Activated CD8-positive, alpha-beta memory T cell treated with anti-CD3 and anti-CD28 coated beads, Interleukin-2, amount 50 U/mL, for 4 hours (primary cell): ENCODE results near the gene OFD1.
A peak's percentile ranks its signal among the peaks of the same experiment; 100 is the strongest.
"Not testable (repeated sequence)": the region's sequence is repeated elsewhere in the genome, so short reads cannot be mapped to it uniquely, and the experiment has no call there.

Source experiments
- DNase-seq: peaks from one replicate; pipeline ENCODE4 v3.0.0-alpha.2; 2020

Gene OFD1

GRCh38 chrX:13702111-13702789 lies 32.3 kb upstream of the OFD1 start:
- DNase-seq = no peak

DNA sequence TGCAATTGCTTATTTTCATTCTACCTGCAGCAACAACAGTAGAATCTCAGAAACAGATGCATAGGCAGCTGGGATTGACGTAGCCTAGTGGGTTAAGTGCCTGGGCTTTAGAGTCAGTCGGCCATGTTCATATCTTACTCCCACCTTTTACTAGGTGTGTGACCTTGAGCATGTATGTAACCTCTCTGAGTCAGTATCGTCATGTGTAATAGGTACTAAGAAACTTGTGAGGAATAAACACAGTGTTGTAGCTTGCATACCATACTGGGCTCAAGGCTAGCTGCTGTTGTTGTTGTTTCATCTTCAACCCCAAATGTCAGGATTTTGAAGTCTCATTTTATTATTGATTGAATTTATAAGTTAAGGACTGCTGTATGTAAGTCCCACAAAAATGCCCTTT lies 31.4 kb upstream of the OFD1 start:
- no peak for DNase-seq

- DNase-seq = no peak
Measured at GRCh38 chrX:13703589-13703988, 31.0 kb upstream of the OFD1 start.

DNA sequence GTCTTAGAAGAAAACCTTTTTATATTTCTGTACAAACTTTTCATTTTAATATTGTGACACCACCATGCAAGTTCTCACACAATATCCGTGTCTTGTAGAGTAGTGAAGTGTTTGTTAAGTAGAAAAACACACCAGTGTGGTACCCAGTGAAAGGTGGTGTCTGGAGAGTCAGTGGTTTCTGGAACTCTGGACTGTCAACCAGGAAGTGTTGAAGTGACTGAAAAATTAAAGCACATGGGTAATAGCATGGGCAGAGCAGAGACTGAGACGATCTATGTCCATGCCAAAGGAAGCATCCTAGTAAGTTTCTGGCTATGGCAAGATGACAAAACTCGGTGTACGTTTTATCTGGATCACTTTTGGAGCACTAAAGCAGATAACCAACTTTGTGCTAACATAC lies 23.4 kb upstream of the OFD1 start:
- no peak for DNase-seq

DNA sequence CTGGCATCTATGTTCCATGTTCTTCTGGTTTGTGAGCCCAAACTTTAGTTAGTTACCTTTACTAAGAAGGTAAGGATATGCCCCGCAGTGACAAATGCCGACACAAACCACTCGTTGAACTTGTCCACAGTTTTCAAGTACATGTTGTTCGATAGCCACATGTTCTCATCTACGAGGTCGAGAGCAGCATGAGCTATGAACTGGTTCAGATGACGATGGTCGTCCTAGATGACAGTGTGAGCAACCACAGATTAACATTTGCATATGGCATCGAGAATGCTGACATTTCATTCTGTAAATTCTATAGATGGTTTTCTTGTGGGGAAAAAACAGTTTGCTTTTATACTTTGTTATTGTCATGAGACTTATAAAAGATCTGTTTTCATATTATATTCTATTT lies 18.1 kb upstream of the OFD1 start:
- DNase-seq = no peak

DNA sequence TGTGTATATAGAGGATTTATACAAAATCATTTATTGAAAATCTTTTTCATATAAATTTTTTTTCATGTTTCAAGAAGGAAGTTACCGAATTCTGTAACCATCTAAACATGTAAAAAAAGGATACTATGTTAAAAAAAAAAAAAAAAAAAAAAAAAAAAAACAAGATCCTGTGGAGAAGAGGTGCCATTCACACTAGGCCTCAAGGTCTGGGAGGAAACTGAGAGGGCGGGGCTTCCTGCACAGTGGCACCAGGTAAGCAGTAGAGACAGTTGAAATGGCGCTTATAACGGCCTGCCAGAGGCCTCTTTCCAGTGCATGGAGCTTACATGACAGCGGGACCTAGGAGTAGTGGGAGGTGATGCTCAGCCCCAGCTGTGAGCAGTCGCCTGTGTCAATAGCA lies 17.6 kb upstream of the OFD1 start:
- peak; percentile 26 for DNase-seq

- no peak for DNase-seq
Measured at GRCh38 chrX:13717700-13718472, 16.7 kb upstream of the OFD1 start.

DNA sequence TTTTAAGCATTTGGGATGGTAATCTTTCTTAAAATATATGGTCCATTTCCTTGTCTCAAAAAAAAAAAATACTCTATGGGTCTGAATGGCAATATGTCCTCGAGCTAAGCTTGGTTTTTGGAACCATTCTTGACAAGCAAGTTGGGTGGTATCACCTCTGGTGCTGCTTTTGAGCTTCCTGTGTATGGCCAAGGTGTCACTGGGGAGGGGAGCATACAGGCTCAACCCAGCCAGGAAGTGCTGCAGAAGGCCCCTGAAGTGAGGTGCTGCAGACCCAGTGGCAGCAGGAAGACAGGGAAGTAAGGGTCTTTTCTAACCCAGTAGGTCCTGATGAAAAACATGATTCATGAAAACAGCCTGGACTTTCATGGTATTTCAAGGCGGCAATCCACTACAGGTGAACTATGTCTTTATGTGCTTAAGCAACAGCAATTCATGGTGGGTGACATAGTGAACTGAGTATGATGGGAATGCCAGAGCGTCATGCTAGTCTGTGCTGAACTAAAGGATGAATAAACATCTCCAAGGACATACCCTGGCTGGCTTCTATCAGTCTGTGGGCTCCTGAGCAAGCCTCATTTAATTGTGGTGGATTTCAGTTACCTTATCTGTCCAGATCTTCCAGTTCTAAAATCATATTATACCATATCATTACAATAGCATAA lies 15.2 kb upstream of the OFD1 start:
- DNase-seq = no peak

- DNase-seq = no peak
Measured at GRCh38 chrX:13721371-13721770, 13.2 kb upstream of the OFD1 start.

DNA sequence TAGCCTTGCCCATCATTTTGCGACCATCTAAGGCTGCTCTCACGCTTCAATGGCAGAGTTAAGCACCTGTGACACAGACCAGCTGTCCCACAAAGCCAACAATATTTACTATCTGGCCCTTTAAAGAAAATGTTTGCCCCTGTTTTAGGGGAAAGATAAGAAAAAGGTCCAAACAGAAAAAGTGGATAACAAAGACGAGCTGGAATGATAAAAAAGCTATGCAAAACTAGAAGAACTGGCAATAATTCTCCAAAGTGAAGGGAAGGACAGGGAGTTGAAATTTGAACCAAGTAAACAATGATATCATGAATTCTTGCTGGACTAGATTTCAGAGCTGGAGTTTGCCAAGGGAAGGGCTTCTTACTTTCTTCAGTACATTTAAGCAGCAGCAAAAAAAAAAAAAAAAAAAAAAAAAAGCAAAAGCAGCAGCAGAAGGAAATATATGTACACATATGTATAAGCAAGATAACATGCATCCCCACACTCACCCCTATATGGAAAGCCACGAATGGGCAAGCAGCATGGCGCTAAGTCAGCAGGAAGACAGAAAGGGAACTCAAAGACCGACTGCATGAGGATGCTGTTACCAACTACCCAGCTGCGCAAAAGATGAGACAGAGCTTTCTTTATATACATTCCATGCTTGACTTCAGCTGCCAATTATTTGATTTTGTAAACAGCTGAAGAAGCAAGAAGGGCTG lies 12.6 kb upstream of the OFD1 start:
- no peak for DNase-seq

DNA sequence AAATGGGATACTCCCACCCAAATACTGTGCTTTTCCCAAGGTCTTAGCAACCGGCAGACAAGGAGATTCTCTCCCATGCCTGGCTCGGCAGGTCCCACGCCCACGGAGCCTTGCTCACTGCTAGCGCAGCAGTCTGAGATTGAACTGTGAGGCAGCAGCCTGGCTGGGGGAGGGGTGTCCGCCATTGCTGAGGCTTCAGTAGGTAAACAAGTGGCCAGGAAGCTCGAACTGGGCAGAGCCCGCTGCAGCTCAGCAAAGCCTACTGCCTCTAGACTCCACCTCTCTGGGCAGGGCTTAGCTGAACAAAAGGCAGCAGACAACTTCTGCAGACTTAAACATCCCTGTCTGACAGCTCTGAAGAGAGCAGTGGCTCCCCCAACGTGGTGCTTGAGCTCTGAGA lies 9.7 kb upstream of the OFD1 start:
- DNase-seq = peak; percentile 35

- DNase-seq = not testable (repeated sequence)
Measured at GRCh38 chrX:13726583-13726982, 8.0 kb upstream of the OFD1 start.

GRCh38 chrX:13730523-13730922 lies 4.0 kb upstream of the OFD1 start:
- DNase-seq = not testable (repeated sequence)

DNA sequence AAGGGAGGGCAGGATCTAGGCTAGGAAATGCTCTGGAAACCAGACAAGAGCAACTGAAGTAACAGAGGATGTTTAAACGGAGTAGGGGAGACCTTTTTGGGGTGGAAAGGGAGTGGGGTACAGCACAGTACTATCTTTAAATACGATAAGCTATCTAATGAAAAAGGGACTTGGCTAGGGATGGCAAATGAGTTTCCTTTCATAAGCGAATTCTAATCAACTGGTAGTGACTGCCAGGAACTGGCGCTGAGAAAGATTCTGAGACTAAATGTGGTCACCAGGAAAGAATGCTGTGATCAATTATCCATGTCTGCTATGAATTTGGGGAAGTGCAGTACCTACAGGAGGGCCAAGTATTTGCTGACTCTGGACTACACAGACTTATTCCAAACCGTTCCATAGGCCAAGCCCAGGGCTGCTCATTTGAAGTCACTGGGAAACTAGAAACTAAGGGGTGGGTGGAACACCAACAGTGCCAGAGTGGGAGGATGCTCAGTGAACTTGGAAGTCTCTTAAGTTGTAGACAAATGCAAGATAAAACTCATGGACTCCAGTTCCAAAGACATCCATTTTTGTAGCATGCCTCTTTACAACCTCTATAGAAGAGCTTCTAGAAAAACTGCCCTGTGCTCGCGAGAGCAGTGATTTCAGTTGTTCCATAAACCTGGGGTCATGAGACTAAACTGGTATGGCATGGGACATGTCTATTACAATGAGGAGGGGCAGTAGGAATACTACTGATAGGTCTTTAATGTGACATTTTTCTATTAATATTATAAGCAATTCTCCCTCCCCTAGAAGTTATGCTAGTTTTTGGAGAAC lies 2.1 kb upstream of the OFD1 start:
- DNase-seq = no peak

DNA sequence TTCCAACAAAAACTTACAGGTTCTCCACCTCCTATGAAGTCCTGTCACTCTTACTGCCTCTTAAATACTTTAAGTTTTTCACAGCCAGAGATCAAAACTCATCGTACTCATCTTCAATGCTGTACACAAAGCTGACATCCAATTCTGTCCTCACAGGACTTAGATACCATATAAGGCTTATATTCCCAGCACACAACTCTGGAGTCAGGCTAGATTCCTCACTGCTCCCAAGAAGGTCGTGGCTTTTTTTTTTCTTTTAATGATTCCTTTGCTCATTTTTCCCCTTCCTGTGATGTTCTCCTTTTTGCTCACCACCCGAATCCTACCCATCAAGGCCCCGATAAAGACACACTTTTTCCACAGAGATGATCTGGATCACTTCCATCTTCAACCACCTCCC lies 1.0 kb upstream of the OFD1 start:
- DNase-seq = no peak

DNA sequence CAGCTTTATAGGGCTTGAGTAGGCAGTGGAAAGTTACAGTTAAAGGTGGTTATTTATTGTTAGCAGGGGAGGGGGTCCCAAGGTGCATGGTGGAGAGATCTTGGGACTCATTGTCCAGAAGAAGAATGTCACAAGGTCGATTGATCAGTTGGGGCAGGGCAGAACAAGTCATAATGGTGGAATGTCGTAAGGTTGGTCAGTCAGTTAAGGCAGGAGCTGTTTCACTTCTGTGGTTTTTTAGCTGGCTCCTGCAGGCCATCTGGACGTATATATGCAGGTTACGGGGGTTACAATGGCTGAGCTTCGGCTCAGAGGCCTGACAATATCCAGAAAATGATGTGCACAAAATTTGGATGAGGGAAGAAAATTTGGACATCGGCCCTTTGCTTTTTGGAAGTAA lies 7.1 kb downstream of the OFD1 start:
- no peak for DNase-seq

- no peak for DNase-seq
Measured at GRCh38 chrX:13742397-13743176, 8.0 kb downstream of the OFD1 start.

DNA sequence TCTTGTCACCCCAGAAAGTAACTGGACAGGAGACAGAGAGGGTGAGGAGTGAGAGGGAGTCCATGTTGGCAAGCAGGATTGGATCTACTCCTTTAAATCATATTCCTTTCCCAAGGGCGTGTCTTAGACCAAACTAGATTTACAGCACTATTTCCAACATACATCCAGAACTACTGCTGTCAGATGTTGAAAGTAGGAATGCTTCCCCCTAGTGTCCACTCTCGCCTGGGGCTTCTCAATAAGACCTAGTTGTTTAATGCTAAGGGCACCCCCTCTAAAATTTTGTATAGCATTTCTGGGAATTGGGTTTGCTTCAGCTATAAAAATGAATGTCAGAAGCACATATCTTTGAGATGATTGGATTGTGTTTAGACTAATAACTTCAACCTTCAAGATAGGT lies 13.3 kb downstream of the OFD1 start:
- peak; percentile 38 for DNase-seq

DNA sequence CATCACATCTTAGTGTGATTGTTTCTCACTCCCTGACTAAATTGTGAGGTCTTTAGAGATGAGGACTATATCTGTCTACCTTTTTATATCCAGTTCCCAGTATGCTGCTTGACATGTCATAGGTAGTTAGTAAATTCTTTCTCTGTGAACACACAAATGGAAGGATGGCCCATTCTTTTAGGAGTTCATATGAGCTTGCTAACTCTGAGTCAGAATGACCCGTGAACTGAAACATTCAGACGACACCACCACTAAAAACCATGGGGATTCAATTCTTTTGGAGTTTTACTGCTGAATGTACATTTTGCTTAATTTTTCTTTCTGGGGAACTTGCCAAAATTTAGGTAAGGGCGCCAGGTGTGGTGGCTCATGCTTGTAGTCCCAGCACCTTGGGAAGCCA lies 13.9 kb downstream of the OFD1 start:
- DNase-seq = no peak

GRCh38 chrX:13750204-13750603 lies 15.7 kb downstream of the OFD1 start:
- DNase-seq = no peak

GRCh38 chrX:13750812-13751211 lies 16.3 kb downstream of the OFD1 start:
- DNase-seq = no peak

DNA sequence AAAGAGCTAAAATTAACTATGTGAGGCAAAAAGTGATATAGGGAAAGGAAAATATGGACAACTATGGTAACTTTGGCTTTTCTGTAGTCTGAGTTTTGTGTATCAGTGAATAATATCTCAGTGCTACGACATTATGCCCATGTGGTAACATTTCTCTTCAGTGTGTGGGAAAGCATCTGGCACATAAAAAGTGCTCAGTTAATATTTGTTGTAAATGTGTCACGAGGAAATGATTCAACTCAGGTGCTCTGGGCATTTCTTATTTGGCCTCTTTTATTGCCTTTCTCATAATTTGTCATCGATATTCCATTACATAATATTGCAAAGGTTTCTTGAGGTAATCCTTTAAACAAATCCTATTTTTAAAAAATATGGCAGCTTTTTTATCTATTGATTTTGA lies 17.6 kb downstream of the OFD1 start:
- no peak for DNase-seq
